SH-SY5Y (cell line): ENCODE measurements around the gene RBMS3.

Experiments
- GATA2 ChIP-seq: IDR thresholded peaks from 2 replicates; pipeline ENCODE4 v1.6.1; 2011; ENCODE audit warnings: mild to moderate bottlenecking, low read depth, low read length
- GATA3 ChIP-seq: IDR thresholded peaks from 2 replicates; pipeline ENCODE4 v1.6.1; 2011; ENCODE audit warnings: low read depth, mild to moderate bottlenecking, low read length, moderate library complexity

DNA sequence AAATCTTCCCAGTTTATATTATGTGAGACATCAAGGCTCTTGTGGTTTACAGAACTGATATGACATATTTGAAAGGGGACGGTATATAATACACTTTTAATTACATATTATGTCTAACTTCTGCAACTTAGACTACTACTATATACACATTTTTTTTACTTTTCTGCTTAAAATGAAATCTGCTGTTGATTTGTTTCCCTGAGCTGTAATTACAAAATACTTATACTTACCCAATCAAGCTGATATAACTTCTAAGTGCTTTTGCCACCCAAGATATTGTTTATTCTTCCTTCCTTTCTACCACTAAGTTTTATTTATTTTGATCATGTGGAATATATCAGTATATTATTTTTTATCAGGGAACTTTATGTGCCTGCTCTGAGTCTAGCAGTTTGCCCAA, 671.6 kb downstream of the RBMS3 start:
- TF ChIP-seq GATA2 (no peak), GATA3 (no peak)
